H9 (cell line): Measurements from ENCODE around the gene TMEM145. TPM values are rescaled to one million over a fixed set of nuclear protein-coding genes. Genes with fewer than 3 reads are reported as not detected.
"Not testable (repeated sequence)": the region's sequence is repeated elsewhere in the genome, so short reads cannot be mapped to it uniquely, and the experiment has no call there.

Experiments used
- DNase-seq: peaks from one replicate; pipeline ENCODE4 v3.0.0-alpha.2; 2017
- H2AFZ ChIP-seq: one replicate; pipeline ENCODE4 v1.6.1; 2013; ENCODE audit warnings: mild to moderate bottlenecking, low read length, control low read depth, moderate library complexity
- H2AK5ac ChIP-seq: 2 replicates; pipeline ENCODE4 v1.6.1; 2013; ENCODE audit warnings: low read length, control low read depth, mixed read lengths; ENCODE audit not compliant: insufficient read length
- H2BK120ac ChIP-seq: one replicate; pipeline ENCODE4 v1.6.1; 2013; ENCODE audit warnings: low read depth, mild to moderate bottlenecking, low read length, control low read depth, inconsistent platforms; ENCODE audit not compliant: poor library complexity, severe bottlenecking
- H2BK12ac ChIP-seq: 2 replicates; pipeline ENCODE4 v1.6.1; 2013; ENCODE audit warnings: low read length, control low read depth, mixed read lengths, low read depth; ENCODE audit not compliant: insufficient read length
- H2BK15ac ChIP-seq: 2 replicates; pipeline ENCODE4 v1.6.1; 2013; ENCODE audit warnings: low read depth, low read length, control low read depth
- H2BK20ac ChIP-seq: one replicate; pipeline ENCODE4 v1.6.1; 2013; ENCODE audit warnings: low read depth, mild to moderate bottlenecking, low read length, control low read depth, inconsistent platforms; ENCODE audit not compliant: poor library complexity, severe bottlenecking
- H2BK5ac ChIP-seq: 2 replicates; pipeline ENCODE4 v1.6.1; 2013; ENCODE audit warnings: low read length, control low read depth, mixed read lengths; ENCODE audit not compliant: insufficient read length
- H3K14ac ChIP-seq: 2 replicates; pipeline ENCODE4 v1.6.1; 2013; ENCODE audit warnings: low read length, control low read depth; ENCODE audit not compliant: insufficient read depth
- H3K18ac ChIP-seq: 2 replicates; pipeline ENCODE4 v1.6.1; 2013; ENCODE audit warnings: low read depth, mild to moderate bottlenecking, mixed read lengths, low read length, control low read depth; ENCODE audit not compliant: insufficient read length
- H3K23ac ChIP-seq: 2 replicates; pipeline ENCODE4 v1.6.1; 2013; ENCODE audit warnings: low read length, control low read depth, mixed read lengths, low read depth; ENCODE audit not compliant: insufficient read length
- H3K23me2 ChIP-seq: 2 replicates; pipeline ENCODE4 v1.6.1; 2013; ENCODE audit warnings: low read depth, mild to moderate bottlenecking, mixed read lengths, low read length, control low read depth; ENCODE audit not compliant: insufficient read length, poor library complexity, severe bottlenecking
- H3K27ac ChIP-seq: 2 replicates; pipeline ENCODE4 v1.5.1; 2013; ENCODE audit warnings: low read length, control low read depth, mixed read lengths, low read depth; ENCODE audit not compliant: insufficient read length
- H3K27me3 ChIP-seq: 2 replicates; pipeline ENCODE4 v1.6.1; 2013; ENCODE audit warnings: low read length, control low read depth, inconsistent platforms; ENCODE audit not compliant: insufficient read depth
- H3K4ac ChIP-seq: 2 replicates; pipeline ENCODE4 v1.6.1; 2013; ENCODE audit warnings: low read depth, mild to moderate bottlenecking, control low read depth, inconsistent platforms, low read length, moderate library complexity
- H3K4me1 ChIP-seq: 2 replicates; pipeline ENCODE4 v1.6.1; 2013; ENCODE audit warnings: low read length, control low read depth, inconsistent platforms; ENCODE audit not compliant: insufficient read depth
- H3K4me2 ChIP-seq: 2 replicates; pipeline ENCODE4 v1.6.1; 2013; ENCODE audit warnings: low read length, control low read depth, mixed read lengths; ENCODE audit not compliant: insufficient read length, insufficient read depth
- H3K56ac ChIP-seq: 2 replicates; pipeline ENCODE4 v1.6.1; 2013; ENCODE audit warnings: low read depth, mild to moderate bottlenecking, mixed read lengths, low read length, control low read depth; ENCODE audit not compliant: insufficient read length
- H3K79me1 ChIP-seq: 2 replicates; pipeline ENCODE4 v1.6.1; 2013; ENCODE audit warnings: low read depth, mild to moderate bottlenecking, moderate library complexity, low read length, control low read depth, inconsistent platforms; ENCODE audit not compliant: insufficient read depth, poor library complexity, severe bottlenecking
- H3K79me2 ChIP-seq: 2 replicates; pipeline ENCODE4 v1.6.1; 2013; ENCODE audit warnings: low read length, control low read depth, inconsistent platforms; ENCODE audit not compliant: insufficient read depth
- H3K9ac ChIP-seq: 2 replicates; pipeline ENCODE4 v1.6.1; 2013; ENCODE audit warnings: low read length, control low read depth, mixed read lengths; ENCODE audit not compliant: insufficient read length; ENCODE audit errors: extremely low read depth
- H3K9me3 ChIP-seq: one replicate; pipeline ENCODE4 v1.6.1; 2013; ENCODE audit warnings: low read depth, low read length, inconsistent platforms; ENCODE audit not compliant: control insufficient read depth
- H3T11ph ChIP-seq: one replicate; pipeline ENCODE4 v1.6.1; 2013; ENCODE audit warnings: mild to moderate bottlenecking, low read length, control low read depth, inconsistent platforms
- H4K20me1 ChIP-seq: one replicate; pipeline ENCODE4 v1.6.1; 2013; ENCODE audit not compliant: control insufficient read depth, insufficient read length, insufficient read depth
- H4K5ac ChIP-seq: 2 replicates; pipeline ENCODE4 v1.6.1; 2013; ENCODE audit warnings: low read depth, mild to moderate bottlenecking, mixed read lengths, low read length, control low read depth; ENCODE audit not compliant: insufficient read length
- H4K8ac ChIP-seq: replicated peaks from 2 replicates; pipeline ENCODE4 v1.6.1; 2013; ENCODE audit warnings: low read length, control low read depth, mixed read lengths, low read depth; ENCODE audit not compliant: insufficient read length
- H4K91ac ChIP-seq: 2 replicates; pipeline ENCODE4 v1.6.1; 2013; ENCODE audit warnings: low read depth, mild to moderate bottlenecking, moderate library complexity, mixed read lengths, low read length, control low read depth; ENCODE audit not compliant: insufficient read length
- H3K27ac Mint-ChIP-seq, 3 experiments: 2 replicates in 2 of 3; 3 replicates in 1 of 3; pipeline ENCODE4 v1.8.0; 2020 to 2021; ENCODE audit warnings: mixed read lengths in 3 of 3, mild to moderate bottlenecking in 1 of 3, moderate library complexity in 1 of 3
- H3K27me3 Mint-ChIP-seq: 2 replicates; pipeline ENCODE4 v1.8.0; 2021; ENCODE audit warnings: low read depth, mild to moderate bottlenecking, moderate library complexity, mixed read lengths
- H3K36me3 Mint-ChIP-seq, 3 experiments: 2 replicates in 2 of 3; 3 replicates in 1 of 3; pipeline ENCODE4 v1.8.0; 2020 to 2021; ENCODE audit warnings: low read depth in 3 of 3, mixed read lengths in 3 of 3; ENCODE audit not compliant: insufficient read depth in 1 of 3
- H3K4me1 Mint-ChIP-seq, 2 experiments: 2 replicates each; pipeline ENCODE4 v1.8.0; 2020; ENCODE audit warnings: mixed read lengths in 2 of 2
- H3K4me3 Mint-ChIP-seq, 2 experiments: 2 replicates in 1 of 2; 3 replicates in 1 of 2; pipeline ENCODE4 v1.8.0; 2020 to 2021; ENCODE audit warnings: mild to moderate bottlenecking in 2 of 2, mixed read lengths in 2 of 2, moderate library complexity in 1 of 2
- H3K9me3 Mint-ChIP-seq, 2 experiments: 2 replicates in 1 of 2; 3 replicates in 1 of 2; pipeline ENCODE4 v1.8.0; 2020; ENCODE audit warnings: mild to moderate bottlenecking in 2 of 2, mixed read lengths in 2 of 2, moderate library complexity in 1 of 2
- CTCF ChIP-seq: fragments of 200-600 bp; sonication (generic); conservative IDR thresholded peaks from 3 replicates; pipeline ENCODE4 v1.8.0; 2021; ENCODE audit warnings: antibody characterized with exemption, mild to moderate bottlenecking
- WGBS: extraction: QIAGEN DNeasy Blood & Tissue Kit; methylation state at CpG from one replicate; pipeline ENCODE4 v1.1.7; 2013; ENCODE audit warnings: missing lambda C conversion rate, low lambda C conversion rate, mixed read lengths; ENCODE audit not compliant: insufficient read length; ENCODE audit errors: extremely low coverage; 5-methylcytosine and 5-hydroxymethylcytosine counted together
- total RNA-seq: library from RNA; stranded (reverse); gene quantifications from 2 replicates; pipeline ENCODE4 v1.2.1, GENCODE V29; 2021

Gene TMEM145
- total RNA-seq, 1 experiment from 2014 or later = 4.5 TPM

- Histone ChIP-seq H2AFZ (no peak overlapping the region), H3K9ac (no peak overlapping the region), H4K20me1 (no peaks in the 10 kb centered on the region), H3K79me2 (peaks cover 5% of the 10 kb centered on the region; the same call in 1 of the 2 replicates), H3K4me2 (no peak overlapping the region), H3K18ac (no peak overlapping the region), H3K4me1 (no peaks in the 10 kb centered on the region; the same call in 1 of the 2 replicates), H2BK15ac (no peak overlapping the region), H3K27me3 (no peaks in the 10 kb centered on the region), H3K14ac (no peak overlapping the region), H2AK5ac (no peak overlapping the region), H4K91ac (no peak overlapping the region), H3K23me2 (peaks cover 9% of the 10 kb centered on the region), H2BK12ac (no peak overlapping the region), H2BK5ac (no peak overlapping the region), H3K27ac (no peak overlapping the region), H4K5ac (no peak overlapping the region), H2BK120ac (no peak overlapping the region), H2BK20ac (no peak overlapping the region), H3K56ac (no peak overlapping the region), H3K23ac (no peak overlapping the region), H3K79me1 (peaks cover 11% of the 10 kb centered on the region), H4K8ac (no peak overlapping the region), H3K9me3 (no peaks in the 10 kb centered on the region), H3K4ac (no peak overlapping the region), H3T11ph (no peak overlapping the region)
- H3K36me3 Mint-ChIP-seq = no peaks in the 10 kb centered on the region; a peak in 1 of 7 replicates
- peaks cover 22 to 28% of the 10 kb centered on the region in 2 experiments for H3K4me1 Mint-ChIP-seq
- WGBS = no CpG with 5 or more reads among the region's 2 CpGs
- no peak for DNase-seq
- no peaks in the 10 kb centered on the region for H3K9me3 Mint-ChIP-seq
- no peak for TF ChIP-seq CTCF
- H3K27me3 Mint-ChIP-seq = peaks cover 2% of the 10 kb centered on the region; the same call in 1 of the 2 replicates
- H3K27ac Mint-ChIP-seq = peak overlapping the region in 1 of 3 experiments; percentile 56; a peak in 1 of 7 replicates
- H3K4me3 Mint-ChIP-seq = no peak overlapping the region; a peak in 1 of 5 replicates
These were observed 17.2 kb downstream of the TMEM145 start for GRCh38 chr19:42330241-42330711.

- H4K5ac ChIP-seq, H3K18ac ChIP-seq, H3K56ac ChIP-seq, H3K9me3 Mint-ChIP-seq, H2BK12ac ChIP-seq, H3K79me2 ChIP-seq, H4K91ac ChIP-seq, H3K27me3 Mint-ChIP-seq, H2BK120ac ChIP-seq, H3K27me3 ChIP-seq, H3T11ph ChIP-seq, DNase-seq, H4K8ac ChIP-seq, H3K23me2 ChIP-seq, H3K36me3 Mint-ChIP-seq, H3K4me1 ChIP-seq, H4K20me1 ChIP-seq, H2BK15ac ChIP-seq, H3K9ac ChIP-seq, H3K4me2 ChIP-seq, H3K9me3 ChIP-seq, H2AK5ac ChIP-seq, H3K4me3 Mint-ChIP-seq, H2AFZ ChIP-seq, H3K14ac ChIP-seq, H3K27ac Mint-ChIP-seq, H2BK20ac ChIP-seq, H2BK5ac ChIP-seq, H3K27ac ChIP-seq, H3K23ac ChIP-seq, H3K4ac ChIP-seq: not testable (repeated sequence)
- peaks cover 11% of the 10 kb centered on the region for H3K79me1 ChIP-seq
- WGBS = no CpG with 5 or more reads among the region's 3 CpGs
- H3K4me1 Mint-ChIP-seq = peaks cover 21 to 28% of the 10 kb centered on the region in 2 experiments
These were observed 18.2 kb downstream of the TMEM145 start for GRCh38 chr19:42331333-42331732.
